ENCODE results near the gene SERTAD1.
A peak's percentile ranks its signal among the peaks of the same experiment; 100 is the strongest.
"Not testable (repeated sequence)": the region's sequence is repeated elsewhere in the genome, so short reads cannot be mapped to it uniquely, and the experiment has no call there.

Gene SERTAD1, protein sequence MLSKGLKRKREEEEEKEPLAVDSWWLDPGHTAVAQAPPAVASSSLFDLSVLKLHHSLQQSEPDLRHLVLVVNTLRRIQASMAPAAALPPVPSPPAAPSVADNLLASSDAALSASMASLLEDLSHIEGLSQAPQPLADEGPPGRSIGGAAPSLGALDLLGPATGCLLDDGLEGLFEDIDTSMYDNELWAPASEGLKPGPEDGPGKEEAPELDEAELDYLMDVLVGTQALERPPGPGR

DNA sequence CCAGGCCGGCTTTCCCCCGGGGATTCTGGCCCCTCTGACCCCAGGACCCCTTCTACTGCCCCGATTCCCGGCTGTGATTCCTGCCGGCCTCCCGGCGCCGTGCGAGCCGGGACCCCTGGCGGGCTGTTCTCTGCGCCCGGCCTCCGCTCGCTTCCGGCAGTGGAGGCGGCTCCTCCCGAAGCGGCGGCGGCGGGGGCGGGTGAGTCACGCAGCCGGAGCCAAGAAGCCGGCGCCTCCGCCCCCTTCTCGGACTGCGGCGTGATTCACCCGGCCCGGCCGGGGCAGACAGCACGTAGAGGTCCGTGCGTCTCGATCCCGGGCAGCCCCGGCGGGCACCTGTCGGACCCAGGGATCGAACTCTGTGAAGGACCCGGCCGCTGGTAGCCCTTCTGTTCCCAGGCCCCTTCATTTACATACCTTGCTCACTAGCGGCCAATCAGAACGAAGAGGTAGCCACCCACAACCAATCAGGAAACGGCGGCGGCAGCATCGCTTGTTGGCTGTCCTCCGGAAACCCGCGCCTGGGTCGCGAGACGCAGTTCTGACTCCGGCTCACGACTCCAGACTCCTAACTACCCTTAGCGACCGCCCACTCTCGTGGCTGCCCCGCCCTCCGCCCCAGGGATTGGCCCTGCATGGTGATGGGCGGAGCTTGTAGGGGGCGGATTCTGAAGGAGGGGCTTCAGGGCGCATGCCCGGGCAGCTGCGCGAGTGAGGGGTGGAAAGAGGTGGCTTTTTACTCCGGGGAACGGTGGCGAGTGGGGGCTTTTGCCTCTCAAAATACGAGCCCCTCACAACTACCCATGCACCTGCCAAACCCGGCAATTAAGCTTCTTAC lies at the start of gene SERTAD1:
TSS of gene SERTAD1 (minus strand) at position 543 of the 838 bp plus-strand sequence. CDS start 2,446 bp downstream, outside the sequence.
- DNase-seq: peak; percentile 83

DNA sequence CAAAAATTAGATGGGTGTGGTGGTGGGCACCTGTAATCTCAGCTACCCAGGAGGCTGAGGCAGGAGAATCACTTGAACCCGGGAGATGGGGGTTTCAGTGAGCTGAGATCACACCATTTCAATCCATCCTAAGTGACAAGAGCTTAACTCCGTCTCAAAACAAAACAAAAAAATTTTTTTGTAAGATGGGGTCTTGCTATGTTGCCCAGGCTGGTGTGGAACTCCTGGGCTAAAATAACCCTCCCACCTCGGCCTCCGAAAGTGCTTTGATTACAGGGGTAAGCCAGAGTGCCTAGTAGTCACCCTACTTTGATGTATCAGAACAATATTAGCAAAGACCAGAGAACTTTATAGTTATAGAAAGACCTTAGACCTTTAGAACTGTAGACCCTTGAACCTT lies 48.9 kb upstream of the SERTAD1 start:
- DNase-seq: no peak

DNA sequence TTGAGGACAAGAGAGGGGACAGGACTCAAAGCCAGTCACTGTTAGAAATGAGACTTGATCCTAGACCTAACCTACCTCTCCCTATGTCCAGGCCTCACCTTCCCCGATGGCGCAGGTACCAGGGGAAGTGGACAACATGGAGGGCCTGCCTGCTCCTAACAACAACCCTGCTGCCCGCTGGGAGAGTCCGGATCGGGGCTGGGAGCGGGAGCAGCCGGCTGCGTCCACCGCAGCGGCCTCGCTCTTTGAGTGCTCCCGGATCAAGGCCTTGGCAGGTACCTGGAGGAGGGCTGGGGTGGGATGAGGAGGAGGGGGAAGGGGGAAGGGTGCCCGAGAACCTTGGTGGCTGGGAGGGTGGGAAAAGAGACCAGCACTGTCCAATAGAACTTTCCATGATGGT lies 46.7 kb upstream of the SERTAD1 start:
- no peak for DNase-seq

DNA sequence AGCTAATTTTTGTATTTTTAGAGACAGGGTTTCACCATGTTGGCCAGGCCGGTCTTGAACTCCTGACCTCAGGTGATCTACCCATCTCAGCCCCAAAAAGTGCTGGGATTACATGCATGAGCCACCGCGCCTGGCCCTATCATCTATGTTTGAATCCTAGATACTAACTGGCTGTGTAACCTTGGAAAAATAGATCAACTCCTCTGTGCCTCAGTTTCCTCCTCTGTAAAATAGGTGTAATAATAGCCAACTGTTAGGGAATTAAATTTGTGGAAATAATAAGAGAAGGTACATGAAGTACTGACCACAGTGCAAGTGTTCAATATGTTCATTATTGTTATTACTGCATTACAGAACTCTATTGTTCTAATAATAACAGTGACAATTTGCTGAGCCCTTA lies 45.3 kb upstream of the SERTAD1 start:
- no peak for DNase-seq

DNA sequence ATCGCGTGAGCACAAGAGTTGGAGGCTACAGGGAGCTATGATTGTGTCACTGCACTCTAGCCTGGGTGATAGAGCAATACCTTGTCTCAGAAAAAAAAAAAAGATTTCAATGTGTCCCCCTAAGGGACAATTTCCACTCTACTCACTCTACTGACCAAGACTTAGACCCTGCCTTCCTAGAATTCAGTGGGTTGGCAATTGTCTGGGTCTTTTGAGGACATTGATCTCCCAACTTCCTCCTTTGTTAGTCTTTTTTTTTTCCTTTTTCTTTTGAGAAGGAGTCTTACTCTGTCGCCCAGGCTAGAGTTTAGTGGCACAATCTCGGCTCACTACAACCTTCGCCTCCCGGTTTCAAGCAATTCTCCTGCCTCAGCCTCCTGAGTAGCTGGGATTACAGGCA lies 43.2 kb upstream of the SERTAD1 start:
- DNase-seq: no peak

DNA sequence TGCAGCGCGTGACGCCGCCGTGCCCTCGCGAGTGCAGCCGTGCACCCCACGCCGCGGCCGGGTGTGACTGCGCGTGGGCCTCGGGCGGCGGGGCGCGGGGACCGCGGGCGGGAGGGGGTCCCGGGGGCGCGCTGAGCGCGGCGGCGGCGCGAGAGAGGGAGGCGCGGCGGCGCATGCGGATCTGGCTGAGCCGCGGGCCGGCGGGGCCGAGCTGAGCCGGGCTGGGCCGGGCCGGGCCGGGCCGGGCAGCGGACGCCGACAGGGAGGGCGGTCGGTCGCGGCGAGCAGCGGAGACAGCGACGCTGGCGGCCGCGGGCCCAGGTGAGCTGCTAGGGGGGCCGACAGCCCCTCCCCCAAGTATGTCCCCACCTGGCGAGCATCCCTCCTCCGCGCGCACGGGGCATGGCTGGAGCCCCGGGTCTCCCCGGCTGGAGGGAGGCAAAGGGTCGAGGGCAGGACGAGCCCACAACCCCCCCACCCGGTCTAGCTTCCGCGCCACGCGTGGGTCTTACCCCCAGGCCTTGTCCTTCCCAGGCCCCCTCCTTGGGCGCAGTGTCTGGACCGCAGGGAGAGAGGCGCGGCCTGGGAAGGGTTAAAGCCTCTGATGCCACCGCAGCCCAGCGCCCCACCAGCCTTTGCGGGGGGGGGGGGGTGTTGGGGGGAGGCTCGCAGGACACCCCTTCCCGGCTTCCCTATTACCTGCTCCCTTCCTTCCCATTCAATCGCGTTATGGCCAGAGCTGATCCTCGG lies 41.4 kb upstream of the SERTAD1 start, which contains the start of gene SPTBN4:
TSS of gene SPTBN4 (plus strand) at position 17 of the 750 bp plus-strand sequence. CDS start 5,621 bp downstream, outside the sequence.
- DNase-seq: no peak

DNA sequence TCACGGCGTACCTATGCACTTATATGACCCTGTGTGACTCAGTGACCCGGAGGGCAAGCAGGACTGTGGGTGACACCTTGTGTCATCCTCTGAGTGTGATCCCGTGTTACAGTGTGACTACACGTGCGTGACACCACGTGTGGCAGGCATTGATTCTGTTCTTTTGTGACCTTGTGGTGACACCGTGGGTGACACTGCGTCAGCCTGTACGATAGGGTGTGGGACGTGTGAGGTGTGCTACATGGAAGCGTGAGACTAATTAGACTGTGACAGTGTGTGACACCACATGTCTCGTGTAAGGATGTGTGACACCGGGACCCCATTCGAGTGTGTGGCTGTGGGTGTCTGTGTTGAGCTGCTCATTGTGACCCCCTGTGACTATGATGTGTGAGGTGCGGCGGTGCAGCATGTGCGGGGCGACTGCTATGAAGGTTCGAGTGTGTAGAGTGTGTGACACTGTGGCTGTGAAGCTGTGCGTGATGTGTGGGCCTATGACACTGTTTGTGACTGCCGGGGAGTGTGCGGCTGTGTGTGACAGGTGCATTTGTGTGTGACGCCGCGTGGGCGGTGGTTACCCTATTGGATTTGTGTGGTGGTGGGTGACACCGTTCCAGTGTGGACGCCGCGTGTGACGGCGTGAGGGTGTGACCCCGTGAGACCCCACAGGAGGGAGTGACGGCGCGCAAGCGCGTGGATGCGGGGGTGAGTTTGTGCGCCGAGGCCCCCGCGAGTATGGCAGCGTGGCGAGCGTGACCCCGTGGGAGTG lies 40.6 kb upstream of the SERTAD1 start:
- DNase-seq: no peak

DNA sequence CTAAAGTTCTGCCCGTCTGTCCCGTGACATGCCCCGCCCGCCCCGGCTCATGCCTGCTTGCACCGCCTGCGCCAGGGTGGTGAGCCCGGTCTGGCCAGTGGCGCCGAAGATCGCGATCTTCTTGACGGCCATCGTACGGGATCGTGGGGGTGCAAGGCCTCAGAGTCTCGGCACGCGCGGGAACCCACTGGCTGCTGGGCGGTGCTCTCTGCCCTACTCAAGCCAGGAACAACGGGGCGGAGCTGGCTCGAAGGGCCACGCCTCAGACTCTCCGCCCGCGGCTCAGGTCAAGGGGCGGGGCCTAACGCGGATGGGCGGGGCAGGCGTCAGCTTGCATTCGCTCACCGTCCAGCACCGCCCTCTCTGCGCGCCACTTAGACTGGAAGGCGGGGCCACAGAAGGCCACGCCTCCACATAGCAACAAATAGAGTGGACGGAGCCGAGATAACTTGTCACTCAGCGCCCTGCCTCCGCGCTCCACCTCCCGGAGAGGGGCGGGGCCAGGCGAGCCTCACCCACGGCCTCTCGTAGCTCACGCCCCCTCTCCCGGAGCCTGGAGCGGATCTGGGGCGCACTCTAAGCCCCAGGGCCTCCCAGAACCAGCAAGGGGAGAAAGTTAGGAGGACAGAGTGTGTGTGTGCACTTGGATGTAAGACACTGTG lies 39.9 kb upstream of the SERTAD1 start, which contains the start of gene BLVRB:
TSS of gene BLVRB (minus strand) at position 189 of the 662 bp plus-strand sequence. CDS start at position 132, 57 bp downstream.
- DNase-seq: peak; percentile 92

DNA sequence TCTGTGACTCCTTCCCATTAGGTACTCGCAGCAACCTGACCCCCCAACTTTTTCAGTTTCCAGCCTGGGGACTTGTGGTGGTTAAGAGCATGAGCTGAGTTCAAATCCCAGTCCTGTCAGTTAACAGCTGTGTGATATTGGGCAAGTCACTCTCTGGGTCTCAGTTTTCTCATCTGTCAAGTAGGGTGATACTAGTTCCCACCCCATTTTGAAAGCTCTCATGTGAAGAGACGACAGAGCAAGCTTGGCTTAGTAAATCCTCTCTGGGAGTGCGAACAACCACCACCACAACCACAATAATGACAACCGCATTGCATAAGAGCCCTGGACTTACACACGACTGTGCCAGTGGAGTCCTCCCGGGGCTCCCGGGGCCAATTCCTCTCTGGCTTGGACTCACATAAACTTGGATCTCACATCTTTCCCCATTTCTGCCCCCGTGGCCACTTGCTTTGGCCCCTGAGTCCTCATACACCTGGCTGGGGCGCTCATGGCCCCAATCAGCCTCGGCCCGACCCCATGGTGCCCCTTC lies 39.3 kb upstream of the SERTAD1 start:
- no peak for DNase-seq

DNA sequence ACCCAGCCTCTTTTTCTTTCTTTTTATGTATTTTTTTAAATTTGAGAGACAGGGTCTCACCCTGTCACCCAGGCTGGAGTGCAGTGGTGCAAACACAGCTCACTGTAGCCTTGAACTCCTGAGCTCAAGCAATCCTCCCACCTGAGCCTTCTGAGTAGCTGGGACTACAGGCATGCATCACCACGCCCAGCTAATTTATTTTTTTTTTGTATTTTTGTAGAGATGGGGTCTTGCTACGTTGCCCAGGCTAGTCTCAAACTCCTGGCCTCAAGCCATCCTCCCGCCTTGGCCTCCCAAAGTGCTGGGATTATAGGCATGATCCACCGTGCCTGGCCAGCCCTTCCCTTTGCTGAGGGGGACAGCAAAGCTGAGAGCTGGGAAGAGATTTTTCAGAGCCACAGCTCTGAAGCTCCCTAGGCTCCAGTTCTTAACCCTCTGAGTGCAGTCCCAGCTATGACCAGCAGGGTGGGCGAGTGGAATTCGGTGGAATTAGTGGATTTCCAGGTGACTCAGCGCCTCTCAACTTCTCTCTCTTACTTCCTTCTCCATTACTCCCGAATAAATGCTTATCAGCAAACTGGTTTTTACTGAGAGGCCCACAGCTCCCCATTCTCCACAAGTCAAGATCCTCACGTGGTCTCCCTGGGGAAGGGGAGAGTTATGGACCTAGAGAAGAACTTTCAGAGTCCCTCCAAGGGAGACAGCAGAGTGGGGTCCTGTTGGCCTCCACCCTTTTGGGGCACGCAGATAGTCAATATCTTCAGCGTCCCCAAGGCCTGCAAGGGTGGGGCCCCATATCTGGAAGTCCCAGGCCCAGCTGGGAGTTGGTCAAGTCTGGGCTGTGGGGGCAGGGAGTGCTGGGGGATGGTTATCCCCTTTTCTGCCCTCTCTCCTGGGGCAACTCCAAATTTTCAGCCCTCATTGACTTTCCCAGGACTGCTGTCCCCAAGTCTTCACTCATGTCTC lies 38.5 kb upstream of the SERTAD1 start:
- no peak for DNase-seq

DNA sequence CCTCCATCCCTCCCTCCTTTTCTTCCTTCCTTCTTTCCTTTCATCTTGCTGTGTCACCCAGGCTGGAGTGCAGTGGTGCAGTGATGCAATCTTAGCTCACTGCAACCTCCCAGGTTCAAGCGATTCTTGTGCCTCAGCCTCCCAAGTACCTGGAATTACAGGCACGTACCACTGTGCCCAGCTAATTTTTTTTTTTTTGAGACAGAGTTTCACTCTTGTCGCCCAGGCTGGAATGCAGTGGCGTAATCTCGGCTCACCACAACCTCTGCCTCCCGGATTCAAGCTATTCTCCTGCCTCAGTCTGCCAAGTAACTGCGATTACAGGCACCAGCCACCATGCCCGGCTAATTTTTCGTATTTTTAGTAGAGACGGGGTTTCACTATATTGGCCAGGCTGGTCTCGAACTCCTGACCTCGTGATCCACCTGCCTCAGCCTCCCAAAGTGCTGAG lies 37.8 kb upstream of the SERTAD1 start:
- not testable (repeated sequence) for DNase-seq

DNA sequence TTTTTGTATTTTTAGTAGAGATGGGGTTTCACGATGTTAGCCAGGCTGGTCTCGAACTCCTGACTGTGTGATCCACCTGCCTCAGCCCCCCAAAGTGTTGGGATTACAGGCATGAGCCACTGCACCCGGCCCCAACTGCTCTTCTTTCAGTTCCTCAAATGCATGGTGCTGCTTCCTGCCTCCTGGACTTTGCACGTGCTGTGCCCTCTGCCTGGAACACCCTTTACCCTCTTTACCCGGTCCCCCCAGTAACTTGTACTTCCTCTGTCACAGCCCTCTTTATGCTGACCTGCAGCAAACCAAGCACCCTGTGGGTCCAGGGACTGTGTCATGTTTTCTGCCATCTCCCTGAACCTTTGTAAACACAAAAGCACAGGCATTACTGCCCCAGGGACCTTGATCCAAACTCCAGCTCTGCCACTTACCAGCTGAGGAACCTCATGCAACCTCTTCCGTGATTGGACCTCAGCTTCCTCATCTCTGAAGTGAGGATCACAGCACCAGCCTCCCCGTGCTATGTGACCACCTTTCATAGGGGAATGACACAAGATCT lies 36.0 kb upstream of the SERTAD1 start:
- no peak for DNase-seq

DNA sequence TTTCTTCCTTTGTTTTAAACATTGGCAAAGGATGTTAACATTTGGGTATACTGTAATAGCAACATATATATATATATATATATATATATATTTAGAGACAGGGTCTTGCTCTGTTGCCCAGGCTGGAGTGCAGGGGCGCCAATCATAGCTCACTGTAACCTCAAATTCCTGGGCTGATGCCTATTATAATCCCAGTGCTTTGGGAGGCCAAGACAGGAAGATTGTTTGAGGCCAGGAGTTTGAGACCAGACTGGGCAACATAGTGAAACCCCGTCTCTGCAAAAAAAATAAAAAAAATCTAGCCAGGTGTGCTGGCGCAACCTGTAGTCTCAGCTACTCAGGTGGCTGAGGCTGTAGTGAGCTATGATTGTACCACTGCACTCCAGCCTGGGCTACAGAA lies 34.4 kb upstream of the SERTAD1 start:
- DNase-seq: no peak

DNA sequence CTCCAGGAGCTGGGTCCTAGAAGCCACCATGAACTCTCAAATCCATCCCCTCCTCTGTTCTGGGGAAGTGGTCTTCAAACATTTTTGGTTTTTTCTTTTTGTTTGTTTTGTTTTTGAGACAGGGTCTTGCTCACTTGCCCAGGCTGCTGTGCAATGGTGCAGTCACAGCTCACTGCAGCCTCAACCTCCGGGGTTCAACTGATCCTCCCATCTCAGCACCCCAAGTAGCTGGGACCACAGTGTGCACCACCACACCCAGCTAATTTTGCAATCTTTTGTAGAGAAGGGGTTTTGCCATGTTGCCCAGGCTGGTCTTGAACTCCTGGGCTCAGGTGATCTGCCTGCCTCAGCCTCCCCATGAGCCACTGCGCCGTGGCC lies 32.8 kb upstream of the SERTAD1 start:
- DNase-seq: no peak

DNA sequence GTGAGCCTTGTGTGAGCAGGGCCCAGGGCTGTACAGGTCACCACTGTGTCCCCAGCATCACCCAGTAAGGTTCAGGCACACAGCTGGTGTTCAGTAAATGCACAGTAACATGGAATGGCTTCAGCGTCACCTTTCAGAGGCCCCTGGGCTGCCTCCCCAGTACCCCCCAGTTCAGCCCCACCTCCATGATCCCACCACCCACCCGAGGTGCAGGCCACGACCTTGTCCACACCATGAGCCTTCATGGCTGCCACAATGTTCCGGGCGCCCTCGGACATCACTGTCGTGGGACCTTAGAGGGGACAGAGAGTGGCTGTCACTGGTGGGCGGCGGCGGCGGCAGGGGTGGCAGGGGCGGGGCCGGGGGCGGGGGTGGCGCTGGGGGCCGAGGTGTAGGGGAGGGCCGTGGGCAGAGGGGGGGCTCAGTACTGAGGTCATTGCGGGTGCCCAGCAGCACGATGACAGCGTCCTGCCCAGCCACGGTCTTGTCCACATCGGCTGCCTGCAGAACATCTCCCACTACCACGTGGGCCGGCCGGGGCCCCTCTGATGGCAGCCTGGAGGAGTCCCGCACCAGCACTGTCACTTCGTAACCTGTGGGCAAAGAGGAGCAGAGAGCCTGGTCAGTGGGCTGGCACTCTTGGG lies 32.3 kb upstream of the SERTAD1 start:
- DNase-seq: no peak

DNA sequence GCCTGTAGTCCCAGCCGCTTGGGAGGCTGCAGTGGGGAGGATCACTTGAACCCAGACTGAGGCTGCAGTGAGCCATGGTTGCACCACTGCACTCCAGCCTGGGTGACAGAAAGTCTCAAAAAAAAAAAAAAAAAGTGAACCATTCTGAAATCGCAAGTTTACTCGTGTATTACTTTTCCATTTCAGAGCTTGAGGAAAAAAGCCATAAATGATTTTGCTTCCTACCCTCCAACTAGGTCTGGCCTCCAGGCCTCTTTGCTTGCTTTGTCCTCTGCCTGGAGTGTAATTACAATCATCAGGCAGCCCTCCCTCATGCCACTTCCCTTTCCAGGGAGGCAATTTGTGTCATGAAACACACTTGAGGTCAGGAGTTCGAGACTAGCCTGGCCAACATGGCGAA lies 31.3 kb upstream of the SERTAD1 start:
- no peak for DNase-seq

DNA sequence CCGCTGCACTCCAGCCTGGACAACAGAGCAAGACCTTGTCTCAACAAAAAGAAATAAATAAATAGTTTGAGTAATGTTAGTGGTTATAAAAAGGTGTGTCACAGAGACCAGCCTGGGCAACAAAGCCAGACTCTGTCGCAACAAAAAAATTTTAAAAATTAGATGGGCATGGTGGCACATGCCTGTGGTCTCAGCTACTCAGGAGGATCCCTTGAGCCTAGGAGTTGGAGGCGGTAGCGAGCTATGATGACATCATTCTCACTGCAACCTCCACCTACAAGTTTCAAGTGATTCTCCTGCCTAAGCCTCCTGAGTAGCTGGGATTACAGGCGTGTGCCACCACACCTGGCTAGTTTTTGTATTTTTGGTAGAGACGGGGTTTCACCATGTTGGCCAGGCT lies 28.2 kb upstream of the SERTAD1 start:
- not testable (repeated sequence) for DNase-seq

DNA sequence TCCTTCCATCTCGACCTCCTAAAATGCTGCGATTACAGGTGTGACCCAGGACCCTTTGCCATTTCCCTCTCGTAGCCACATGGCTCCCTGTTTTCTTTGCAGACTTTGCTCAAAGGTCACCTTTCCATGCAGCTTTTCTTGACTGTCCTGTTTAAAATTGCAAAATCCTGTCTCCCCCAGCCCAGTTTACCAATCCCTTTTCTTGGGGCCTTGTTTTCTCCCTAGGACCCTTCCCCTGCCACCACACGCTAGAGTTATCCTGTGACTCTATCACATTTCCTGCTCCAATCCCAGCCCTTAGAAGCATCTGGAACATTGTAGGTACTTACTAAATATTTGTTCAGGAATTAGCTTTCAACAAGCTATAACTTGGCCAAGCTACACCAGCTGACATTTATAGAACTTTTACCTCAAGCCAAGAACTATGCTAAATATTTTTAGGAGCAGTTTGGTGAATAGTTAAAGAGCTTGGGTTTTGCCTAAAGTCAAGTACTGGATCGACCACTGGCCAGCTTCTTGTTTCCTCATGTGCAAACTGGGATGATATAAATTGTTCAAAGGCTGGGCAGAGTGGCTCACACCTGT lies 27.5 kb upstream of the SERTAD1 start:
- DNase-seq: no peak

DNA sequence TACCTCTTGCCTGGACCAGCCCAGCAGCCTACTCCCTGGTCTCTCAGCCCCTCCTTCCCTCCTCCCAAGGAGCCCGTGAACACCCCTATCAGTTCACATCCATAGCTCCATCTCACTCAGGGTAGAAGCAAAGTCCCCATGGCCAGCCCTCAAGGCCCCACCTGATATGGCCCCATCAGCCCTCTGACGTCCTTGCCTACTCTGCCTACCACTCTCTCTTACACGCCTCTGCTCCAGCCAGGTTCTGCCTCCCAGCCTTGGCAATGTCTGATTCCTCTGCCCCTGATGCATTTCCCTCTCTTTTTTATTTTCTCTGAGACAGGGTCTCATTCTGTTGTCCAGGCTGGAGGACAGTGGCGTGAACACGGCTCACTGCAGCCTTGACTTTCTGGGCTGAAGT lies 26.2 kb upstream of the SERTAD1 start:
- no peak for DNase-seq

All from 8988T (cell line).